Measurements from ENCODE around the gene RNF38. TPM values are rescaled to one million over a fixed set of nuclear protein-coding genes. Genes with fewer than 3 reads are reported as not detected.

Gene RNF38
- total RNA-seq, 1 experiment from 2014 or later = 18.1 TPM

GRCh38 chr9:36337865-36338264 is 62.2 kb downstream of the RNF38 start:
- Histone ChIP-seq H3K9me3 (ENCODE audit: control insufficient read depth in 1 of 2, insufficient read depth in 1 of 2, low read depth in 1 of 2, low read length in 2 of 2) (no peaks in the 10 kb centered on the region), H4K20me1 (ENCODE audit: insufficient read depth) (no peaks in the 10 kb centered on the region), H3K36me3 (ENCODE audit: control insufficient read depth in 1 of 2, insufficient read depth in 2 of 2, low read length in 2 of 2) (peaks cover 14 to 20% of the 10 kb centered on the region in 2 experiments; a peak in 3 of 4 replicates), H3K4me1 (ENCODE audit: control insufficient read depth in 1 of 2, insufficient read depth in 2 of 2, low read length in 2 of 2) (no peaks in the 10 kb centered on the region), H2AFZ (ENCODE audit: low read depth, low read length, poor library complexity, severe bottlenecking) (no peak overlapping the region), H3K27me3 (ENCODE audit: insufficient read depth, low read length) (no peaks in the 10 kb centered on the region), H3K27ac (ENCODE audit: low read depth, low read length) (no peak overlapping the region), H3K9me2 (ENCODE audit: insufficient read depth) (no peaks in the 10 kb centered on the region), H3K9ac (ENCODE audit: low read length) (no peak overlapping the region), H3K4me2 (ENCODE audit: low read length) (no peak overlapping the region), H3K79me2 (ENCODE audit: insufficient read depth, low read length) (no peaks in the 10 kb centered on the region), H3K4me3 (replicated peaks in 1 of 2; ENCODE audit: low read depth in 1 of 2, low read length in 2 of 2) (no peak overlapping the region)
- no peak for ATAC-seq
- CTCF ChIA-PET = interaction anchor here (3.1 kb wide), 1 partner anchor 9 kb away, joined by 17 read pairs; no protein-coding TSS in a partner anchor
- TF ChIP-seq EZH2 (IDR thresholded peaks at IDR 0.05) = no peak
- no peak for TF ChIP-seq REST (IDR thresholded peaks at IDR 0.05; ENCODE audit: low read depth)
- no peak for TF ChIP-seq ZBTB33 (IDR thresholded peaks at IDR 0.05; ENCODE audit: extremely low read depth, insufficient replicate concordance, low read length)
- no peak for TF ChIP-seq CBX3 (IDR thresholded peaks at IDR 0.05; ENCODE audit: low read depth)
- TF ChIP-seq, protein P1, sequence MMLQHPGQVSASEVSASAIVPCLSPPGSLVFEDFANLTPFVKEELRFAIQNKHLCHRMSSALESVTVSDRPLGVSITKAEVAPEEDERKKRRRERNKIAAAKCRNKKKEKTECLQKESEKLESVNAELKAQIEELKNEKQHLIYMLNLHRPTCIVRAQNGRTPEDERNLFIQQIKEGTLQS (IDR thresholded peaks at IDR 0.05) = no peak
- no peak for TF ChIP-seq EZH2phosphoT487 (IDR thresholded peaks at IDR 0.05; ENCODE audit: borderline replicate concordance)
- RAD21 ChIA-PET (ENCODE audit: low non-redundant PET in 1 of 2, low total read pairs in 2 of 2, uncharacterized antibody in 2 of 2, unreplicated experiment in 2 of 2) = no interaction called here
- BruUV-seq (replicated peaks) = no TSS peak
- POLR2A ChIA-PET = no interaction called here
- DNase-seq (ENCODE audit: low read depth, low spot score) = no peak
- intact Hi-C loops (cut with micrococcal nuclease) = no loop called here
